HS-27A (cell line): Measurements from ENCODE around the gene AQP12A.

Source experiments
- DNase-seq: peaks from one replicate; pipeline ENCODE4 v3.0.0-alpha.2; 2012; ENCODE audit warnings: low read depth, missing footprints

The AQP12A gene

DNA sequence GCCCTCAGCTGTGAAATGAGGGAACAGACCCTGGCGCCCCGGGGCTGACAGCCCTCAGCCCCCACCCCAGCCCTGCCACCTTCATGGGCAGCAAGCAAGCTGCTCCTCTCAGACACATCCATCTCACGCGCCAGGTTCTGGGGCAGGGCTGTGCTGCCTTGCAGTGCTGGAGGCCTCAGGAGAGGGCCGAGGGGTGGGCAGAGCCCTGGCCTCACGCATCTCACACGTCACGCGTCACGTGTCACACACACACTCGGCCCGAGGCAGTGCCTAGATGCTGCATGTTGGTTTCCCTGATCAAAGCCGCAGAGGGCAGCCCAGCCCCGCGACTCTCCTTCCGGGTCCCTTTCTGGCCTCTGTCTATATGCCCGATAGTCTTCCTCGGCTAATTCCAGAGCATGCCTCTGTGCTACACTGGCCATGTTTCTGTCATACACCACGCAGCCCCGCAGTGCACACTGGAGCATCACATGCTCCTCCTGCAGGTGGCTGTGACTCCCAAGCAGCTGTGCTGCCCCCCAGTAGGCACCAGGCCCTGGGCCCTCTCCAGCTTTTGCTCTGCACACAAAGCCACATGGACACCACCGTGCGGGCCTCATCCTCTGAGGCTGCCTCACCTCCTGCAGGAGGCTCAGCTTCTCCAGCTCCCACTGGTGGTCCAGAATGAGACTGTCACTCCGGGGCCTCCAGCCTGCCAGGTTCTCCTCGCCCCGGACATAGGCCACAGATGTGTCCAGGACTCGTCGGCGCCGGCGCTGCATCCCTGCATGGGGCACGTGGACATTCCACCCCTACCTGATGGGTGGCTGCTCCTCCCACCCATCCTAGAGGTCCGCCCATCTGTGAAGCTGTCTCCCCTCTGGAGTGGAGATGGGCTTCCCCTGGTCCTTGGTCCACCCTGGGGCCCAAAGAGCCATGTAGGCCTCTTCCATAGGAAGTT, 31.4 kb downstream of the AQP12A start:
- DNase-seq: no peak

GRCh38 chr2:240723851-240724250, 32.2 kb downstream of the AQP12A start:
- no peak for DNase-seq

DNA sequence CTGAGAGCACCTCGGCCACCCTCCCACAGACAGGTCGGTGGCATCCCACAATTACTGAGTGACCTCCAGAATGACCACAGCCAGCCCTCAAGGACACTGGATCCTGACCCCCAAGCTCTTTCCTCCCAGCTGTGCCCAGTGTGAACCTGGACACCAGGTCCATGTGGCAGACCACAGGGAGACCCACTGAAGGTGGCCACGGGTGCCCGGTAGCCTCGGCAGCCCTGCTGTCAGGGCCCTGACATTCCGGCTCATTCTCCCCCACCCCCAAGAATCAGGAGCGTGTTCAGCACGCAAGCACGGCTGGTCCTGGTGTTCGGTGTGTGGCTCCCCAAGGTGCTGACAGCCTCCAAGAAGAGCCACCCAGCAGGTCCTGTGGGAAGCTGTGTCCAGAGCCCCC, 32.8 kb downstream of the AQP12A start:
- no peak for DNase-seq

DNA sequence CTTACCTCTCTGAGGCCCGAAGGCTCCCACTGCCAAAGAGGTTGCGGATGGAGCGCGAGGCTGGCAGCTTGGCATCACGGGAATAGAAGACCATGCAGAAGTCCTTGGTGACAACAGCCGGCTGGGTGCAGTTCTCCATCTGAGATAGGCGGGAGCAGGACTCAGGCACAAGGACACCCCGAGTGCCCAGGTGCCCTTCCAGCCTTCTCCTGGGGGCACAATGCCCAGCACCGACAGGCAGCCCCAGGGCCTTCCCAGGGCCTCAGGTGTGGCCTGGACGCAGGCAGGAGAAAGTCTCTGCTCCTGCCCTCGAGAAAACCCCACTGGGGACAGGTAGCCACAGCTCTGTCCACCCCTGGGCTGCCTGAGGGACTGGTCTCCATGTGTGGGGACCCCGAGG, 33.6 kb downstream of the AQP12A start:
- DNase-seq: no peak

DNA sequence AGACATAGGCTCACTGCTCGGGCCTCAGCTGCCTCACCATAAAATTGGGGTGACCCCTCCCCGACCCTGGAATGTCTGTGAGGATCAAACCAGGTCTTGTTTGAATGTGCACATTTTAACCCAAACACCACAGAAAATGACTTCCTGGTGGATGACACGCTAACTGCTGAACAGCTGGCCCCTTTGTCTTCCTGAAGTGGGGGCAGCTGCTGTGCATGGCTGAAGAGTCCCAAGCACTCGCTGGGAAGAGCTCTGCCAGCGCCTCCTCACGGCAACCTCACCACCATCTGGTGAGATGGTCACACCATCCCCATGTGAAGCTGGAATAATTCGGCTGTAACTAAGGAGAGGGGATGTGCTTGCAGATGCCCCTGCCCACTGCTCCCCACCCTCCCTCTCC, 34.0 kb downstream of the AQP12A start:
- DNase-seq: no peak

GRCh38 chr2:240726876-240727275, 35.2 kb downstream of the AQP12A start:
- no peak for DNase-seq

DNA sequence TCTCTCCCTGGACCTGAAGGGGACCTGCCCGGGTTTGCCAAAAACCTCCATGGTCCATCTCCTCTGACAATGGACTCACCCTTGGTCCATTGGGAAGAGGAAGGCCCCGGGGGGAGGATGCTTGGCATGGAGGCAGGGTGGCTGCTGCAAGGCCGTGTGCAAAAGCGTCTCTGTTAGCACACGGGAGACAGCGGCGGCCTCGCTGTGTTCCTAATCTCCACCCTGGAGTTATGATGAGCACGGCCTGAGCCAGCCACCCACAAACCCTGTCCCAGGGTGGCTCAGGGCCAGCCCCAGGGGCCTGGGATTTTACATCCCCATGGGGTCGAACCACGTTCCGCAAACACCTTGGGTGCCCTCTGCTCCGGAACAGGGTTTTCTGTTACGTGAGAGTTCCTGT, 35.8 kb downstream of the AQP12A start:
- no peak for DNase-seq

DNA sequence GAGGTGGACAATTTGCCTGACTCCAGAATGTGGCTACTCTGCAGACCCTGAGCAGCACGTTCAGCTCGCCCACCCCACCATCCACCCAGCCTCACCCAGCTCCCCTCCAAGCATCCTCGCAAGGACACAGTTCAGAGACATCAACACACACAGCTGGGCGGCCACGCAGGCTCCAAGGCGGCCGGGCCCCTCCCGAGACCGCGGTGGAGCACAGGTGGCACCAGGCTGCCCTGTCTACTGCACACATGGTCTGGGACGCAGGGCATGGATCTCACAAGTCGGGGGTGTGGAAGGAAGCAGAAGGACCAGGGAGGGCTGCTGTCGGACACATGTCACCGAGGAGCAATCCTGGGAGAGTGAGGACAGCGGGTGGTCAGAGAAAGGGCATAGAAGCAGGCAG, 36.2 kb downstream of the AQP12A start:
- no peak for DNase-seq

DNA sequence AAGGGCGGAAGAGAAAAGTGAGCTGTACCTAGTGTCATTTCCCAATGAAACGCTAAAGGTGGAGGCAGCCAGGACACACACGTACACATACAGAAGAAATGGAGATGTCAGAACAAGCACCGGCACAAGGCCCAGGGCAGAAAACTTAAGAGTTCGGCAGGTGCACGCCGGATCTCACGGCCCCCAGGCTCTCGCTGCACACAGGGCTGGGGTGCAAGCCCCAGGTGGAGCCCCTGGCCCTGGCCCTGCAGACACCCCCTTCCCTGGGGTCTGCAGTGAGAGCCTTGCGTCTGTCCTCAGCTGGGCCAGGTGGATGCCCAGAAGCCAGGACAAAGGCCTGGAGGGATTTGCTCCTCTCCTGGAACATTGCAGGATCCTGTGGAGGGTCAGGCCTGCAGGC, 36.7 kb downstream of the AQP12A start:
- DNase-seq: no peak

GRCh38 chr2:240728827-240729226, 37.2 kb downstream of the AQP12A start:
- no peak for DNase-seq

- DNase-seq: no peak
These were observed 39.0 kb downstream of the AQP12A start for GRCh38 chr2:240730501-240731177.

DNA sequence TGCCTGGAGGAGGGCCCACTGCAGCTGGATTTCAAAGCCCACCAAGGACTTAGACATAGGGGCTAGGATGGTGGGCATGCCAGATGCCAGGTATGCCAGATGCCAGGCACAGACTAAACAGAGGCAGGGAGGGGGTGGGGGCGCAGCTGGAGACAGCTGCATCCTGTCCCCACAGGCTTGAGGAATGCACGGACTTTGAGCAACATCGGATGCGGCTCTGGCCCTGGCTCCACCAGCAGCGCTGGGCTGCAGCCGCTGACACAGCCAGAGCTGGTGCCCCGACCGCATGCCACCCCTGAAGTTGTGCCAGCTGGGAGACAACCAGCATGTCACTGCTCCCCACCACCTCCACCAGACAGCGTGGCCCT, 39.5 kb downstream of the AQP12A start:
- no peak for DNase-seq

DNA sequence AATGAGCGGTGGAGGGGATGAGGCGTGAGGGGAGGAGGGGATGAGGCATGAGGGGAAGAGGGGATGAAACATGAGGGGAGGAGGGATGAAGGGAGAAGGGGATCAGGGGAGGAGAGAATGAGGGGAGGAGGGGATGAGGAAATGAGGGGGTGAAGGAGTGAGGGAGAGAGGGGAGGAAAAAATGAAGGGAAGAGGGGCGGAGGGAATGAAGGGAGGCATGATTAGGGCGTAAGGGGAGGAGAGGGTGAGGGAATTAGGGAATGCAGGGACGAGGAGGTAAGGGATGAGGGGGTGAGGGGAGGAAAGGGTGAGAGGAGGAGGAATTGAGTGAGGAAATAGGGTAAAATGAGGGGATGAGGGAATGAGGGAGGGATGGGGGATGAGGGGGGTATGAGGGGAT, 40.5 kb downstream of the AQP12A start:
- no peak for DNase-seq

- no peak for DNase-seq
These were observed 41.4 kb downstream of the AQP12A start for GRCh38 chr2:240732911-240733622.

DNA sequence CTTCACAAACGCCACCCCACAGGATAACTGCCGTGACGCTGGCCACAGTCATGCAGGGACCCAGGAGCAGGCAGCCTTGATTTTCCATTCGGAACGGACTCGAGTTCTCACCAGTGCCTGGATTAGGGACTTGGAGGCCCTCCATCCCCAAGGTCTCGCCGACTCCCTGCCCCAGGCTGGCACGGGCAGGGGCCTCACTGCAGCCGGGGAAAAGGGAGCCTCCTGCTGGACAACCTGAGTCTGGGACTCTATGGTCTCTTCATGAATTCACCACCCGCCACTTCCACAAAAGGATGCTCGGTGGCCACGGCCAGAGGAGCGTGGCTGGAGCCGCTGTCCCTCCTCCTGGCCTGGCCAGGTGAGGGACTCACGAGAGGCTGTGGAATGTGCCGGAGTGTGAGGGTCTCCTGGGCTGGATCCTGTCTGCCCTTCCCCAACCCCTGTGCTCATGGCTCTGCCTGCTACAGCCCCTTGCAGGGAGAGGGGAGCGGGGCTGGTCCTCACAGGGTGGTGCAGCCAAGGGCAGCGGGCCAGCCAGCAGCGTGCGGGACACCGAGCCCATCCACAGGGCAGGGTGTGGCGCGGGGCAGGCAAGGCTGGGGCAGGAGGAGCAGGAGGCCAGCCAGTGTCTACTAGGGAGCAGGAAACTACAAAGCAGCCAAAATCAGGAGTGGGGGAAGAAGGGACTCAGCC, 42.3 kb downstream of the AQP12A start:
- no peak for DNase-seq

DNA sequence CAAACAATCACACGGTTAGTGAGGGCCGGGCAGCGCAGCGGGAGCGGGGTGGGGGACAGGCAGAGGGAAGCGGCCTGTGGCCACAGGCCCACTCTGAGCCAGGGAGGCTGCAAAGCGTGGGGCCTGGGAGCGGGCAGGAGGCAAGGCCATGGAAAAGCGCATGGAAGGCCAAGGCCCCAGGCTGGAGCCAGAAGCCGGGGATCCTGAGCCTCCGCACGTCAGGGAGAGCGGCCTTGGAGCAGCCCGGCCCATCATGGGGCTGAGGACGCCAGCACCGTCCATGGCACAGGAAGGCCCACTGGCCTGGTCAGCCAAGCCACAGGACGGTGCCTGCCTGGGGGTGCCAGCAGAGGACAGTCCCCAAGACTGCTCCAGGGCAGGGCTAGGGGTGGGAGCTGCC, 43.1 kb downstream of the AQP12A start:
- DNase-seq: no peak

GRCh38 chr2:240735476-240735875, 43.8 kb downstream of the AQP12A start:
- no peak for DNase-seq

DNA sequence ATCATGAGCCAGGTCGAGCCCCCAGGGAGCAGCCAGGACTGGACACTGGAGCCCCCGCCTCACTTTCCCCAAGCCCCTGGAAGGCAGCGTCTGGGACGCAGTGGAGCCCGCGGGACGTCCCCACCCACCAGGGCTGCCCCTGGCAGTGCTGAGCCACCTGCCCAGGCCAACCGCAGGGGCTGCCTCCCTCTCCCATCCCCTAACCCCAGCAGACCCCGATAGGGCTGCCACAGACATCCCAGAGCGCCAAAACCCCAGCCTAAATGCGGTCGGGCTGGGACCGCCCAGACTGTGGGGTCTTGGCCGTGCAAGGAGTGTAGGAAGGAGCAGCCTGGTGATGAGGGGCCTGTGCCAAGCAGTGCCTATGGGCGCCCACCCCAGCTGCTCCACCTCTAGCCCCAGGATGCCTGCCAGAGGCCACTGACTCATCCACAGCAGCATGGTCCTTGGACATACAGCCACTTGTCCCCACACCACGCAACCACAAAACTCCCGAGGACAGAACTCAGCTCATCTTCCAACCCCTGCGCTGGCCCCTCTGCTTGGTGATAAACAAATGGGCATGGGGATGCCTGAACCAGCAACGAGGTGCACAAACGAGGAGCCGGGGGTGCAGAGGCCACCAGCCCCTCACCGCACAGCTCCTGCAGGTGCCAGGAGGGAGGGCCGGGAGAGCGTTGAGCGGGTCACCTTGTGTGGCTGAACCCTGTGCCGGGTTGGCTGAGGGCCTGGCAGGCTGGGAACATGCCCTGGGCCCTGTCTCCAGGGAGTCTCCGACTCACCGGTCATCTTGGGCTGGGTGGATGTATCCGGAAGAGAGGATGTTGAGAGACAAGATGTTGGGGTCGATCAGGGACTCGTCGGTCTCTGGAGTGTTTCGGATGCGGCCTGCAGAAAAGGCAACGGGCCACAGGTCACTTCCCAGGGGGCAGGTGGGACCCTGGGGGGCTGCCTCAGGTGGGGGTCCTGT, 44.9 kb downstream of the AQP12A start:
- no peak for DNase-seq

- no peak for DNase-seq
These were observed 45.8 kb downstream of the AQP12A start for GRCh38 chr2:240737512-240737911.

GRCh38 chr2:240737958-240738357, 46.3 kb downstream of the AQP12A start:
- no peak for DNase-seq

DNA sequence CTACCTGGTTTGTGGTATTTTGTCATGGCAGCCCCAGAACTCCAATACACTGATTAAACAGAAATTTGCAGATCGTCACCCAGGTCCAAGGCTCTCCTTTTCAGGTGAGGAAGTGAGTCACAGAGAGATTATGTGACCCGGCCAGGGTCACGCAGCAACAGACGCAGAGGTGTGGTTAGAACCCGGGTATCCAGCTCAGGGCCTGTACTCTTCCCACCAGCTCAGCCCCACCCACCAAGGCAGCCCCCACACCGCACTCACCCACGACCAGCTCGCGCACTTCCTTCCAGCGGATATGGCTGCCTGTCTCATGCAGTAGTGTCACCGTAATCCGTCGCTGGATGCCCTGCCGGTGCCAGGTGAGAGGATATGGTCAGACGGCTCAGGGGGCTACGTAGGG, 48.1 kb downstream of the AQP12A start:
- DNase-seq: no peak
